ENCODE data around the gene GNG10. TPM values are rescaled to one million over a fixed set of nuclear protein-coding genes. Genes with fewer than 3 reads are reported as not detected.

The GNG10 gene
- total RNA-seq, 1 donor from 2014 or later, result 28.8 TPM

DNA sequence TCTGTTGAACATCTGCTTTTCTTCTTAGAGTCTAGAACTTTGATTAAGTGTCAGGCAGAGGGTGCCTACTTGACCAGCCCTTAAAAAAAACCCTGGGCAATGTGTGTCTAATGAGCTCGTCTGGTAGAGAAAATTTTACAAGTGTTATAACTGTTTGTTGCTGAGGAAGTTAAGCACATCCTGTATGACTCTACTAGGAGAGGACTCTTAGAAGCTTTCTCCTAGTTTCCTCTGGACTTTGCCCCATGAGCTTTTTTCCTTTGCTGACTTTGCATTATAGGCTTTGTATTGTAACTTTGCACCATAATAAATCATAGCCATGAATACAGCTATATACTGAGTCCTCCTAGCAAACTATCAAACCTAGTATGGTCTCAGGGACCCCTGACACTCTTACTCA, 39.4 kb downstream of the GNG10 start:
- ATAC-seq (no peak), DNase-seq (ENCODE audit: missing footprints) (no peak)
- intact Hi-C loops (cut with DNase I), result no loop called here

DNA sequence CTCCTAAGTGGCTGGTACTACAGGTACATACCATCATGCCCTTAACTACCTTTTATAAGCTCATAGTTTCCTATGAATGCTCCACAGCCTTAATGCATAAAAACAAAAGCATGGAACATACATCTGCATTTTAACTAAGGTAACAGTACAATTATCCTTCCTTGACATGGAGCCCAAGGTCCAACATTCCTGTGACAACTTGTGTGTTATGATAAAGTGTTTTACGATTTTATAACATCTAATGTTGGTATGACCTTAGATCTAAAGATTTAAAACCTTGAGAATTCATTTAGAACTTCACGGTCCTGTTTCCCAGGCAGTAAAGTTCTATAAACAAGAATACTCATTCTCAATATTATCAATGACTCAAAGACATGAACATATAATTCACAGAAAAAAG, 43.1 kb downstream of the GNG10 start:
- ATAC-seq, result no peak
- DNase-seq (ENCODE audit: missing footprints), result no peak
- intact Hi-C loops (cut with DNase I), result no loop called here

DNA sequence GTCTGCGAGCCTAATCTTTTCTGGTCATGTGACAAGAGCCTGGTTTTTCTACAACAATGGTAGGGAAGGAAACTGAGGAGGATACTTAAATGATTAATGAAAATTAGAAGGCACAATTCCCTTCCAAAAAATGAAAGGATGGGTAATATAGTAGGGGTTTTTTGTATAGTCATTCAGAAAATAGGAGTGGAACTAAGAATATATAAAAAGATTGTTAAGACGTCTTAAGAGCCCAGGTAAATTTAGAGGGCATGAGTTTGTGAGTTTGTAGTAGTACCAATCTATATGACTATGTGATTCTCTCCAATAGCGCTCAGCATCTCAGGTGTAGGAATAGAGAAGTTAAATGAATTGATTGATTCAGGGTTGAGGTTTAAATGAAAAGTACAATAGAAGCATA, 50.1 kb downstream of the GNG10 start:
- intact Hi-C loops (cut with DNase I), result no loop called here
- no peak for ATAC-seq
- no peak for DNase-seq (ENCODE audit: missing footprints)

DNA sequence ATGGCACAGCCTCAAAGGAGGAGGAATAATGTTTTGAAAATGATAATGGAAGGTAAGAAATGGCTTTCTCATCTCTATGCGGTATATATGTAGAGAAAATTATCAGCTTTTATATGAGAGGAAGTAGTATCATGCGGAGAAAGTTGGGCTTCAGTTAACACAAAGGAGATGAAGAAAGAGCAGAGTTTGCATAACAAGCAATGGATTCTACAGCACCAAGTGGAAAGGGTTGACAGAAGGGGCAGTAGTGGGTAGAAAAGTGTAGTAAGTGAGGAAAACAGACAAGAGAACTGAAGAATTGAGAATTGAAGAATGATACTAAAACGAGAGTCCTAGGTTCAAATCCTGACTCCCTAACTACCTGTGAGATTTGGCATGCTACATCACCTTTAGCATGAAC, 51.0 kb downstream of the GNG10 start:
- ATAC-seq (no peak), DNase-seq (ENCODE audit: missing footprints) (no peak)
- intact Hi-C loops (cut with DNase I), result no loop called here

DNA sequence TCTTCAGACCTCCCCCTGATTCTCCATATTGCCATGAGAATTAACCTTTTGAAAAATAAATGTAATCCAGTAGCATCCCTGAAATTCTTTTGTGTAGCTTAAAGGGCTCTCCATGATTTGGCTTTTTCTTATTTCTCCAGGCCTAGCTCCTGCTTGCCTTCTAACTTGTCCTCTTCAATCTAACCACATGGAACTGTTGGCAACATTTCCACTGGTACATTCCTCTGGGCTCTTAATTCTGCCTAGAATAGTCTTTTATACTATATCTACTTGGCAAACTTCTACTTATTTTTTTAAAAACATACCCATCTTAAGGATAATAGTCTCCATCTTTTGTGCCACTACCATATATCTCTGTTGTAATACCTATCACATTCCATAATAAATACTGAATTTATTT, 54.1 kb downstream of the GNG10 start:
- ATAC-seq, result no peak
- intact Hi-C loops (cut with DNase I), result no loop called here
- DNase-seq (ENCODE audit: missing footprints), result no peak

DNA sequence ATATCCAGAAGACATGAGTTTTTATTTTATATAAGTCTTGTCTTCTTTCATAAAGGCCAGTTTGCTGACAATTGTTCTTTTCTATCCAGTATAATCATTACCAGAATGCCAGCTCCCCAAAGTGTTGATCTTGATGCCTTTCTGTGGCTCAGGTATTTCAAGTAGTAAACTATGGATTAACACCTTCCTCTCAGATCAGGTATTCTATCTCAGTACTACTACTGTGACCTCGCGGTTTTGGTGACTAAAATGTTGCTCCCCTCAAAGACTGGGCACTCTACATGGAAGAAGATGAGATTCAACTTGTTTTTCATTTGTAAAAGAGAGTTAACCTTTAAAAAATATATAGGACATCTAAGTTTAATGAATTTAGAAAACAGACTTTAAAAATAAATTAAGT, 58.1 kb downstream of the GNG10 start:
- ATAC-seq, result no peak
- intact Hi-C loops (cut with DNase I), result no loop called here
- DNase-seq (ENCODE audit: missing footprints), result no peak

Other genes starting within 250 kb of the GNG10 start
- gene ECPAS, start 177.2 kb upstream of the GNG10 start, total RNA-seq, result 108 TPM
- 4.2 TPM for gene ZNF483, start 136.4 kb upstream of the GNG10 start, total RNA-seq
- 44.9 TPM for gene PTGR1, start 62.0 kb upstream of the GNG10 start, total RNA-seq
- gene DNAJC25, start 30.3 kb upstream of the GNG10 start, total RNA-seq, result 5.4 TPM
- not detected for gene SHOC1, start 133.3 kb downstream of the GNG10 start, total RNA-seq
- 12.8 TPM for gene UGCG, start 235.2 kb downstream of the GNG10 start, total RNA-seq

All from Right ventricle myocardium inferior (tissue), 1 donor.